GM23338 (cell line): ENCODE measurements around the gene SPAG16. TPM values are rescaled to one million over a fixed set of nuclear protein-coding genes. Genes with fewer than 3 reads are reported as not detected.

Experiments used
- ATAC-seq: fragments of 200-7000 bp; cut with Tn5 transposase; 3 replicates; pipeline ENCODE4 v1.9.1; 2020
- DNase-seq: peaks from one replicate; pipeline ENCODE4 v3.0.0-alpha.2; 2015; ENCODE audit warnings: low spot score
- H2AFZ ChIP-seq: fragments of 200-600 bp; sonication (generic); 2 replicates; pipeline ENCODE4 v1.8.0; 2016; ENCODE audit warnings: antibody characterized with exemption, mild to moderate bottlenecking, moderate library complexity
- H3F3A ChIP-seq: fragments of 200-600 bp; sonication (generic); replicated peaks from 2 replicates; pipeline ENCODE4 v1.8.0; 2017; ENCODE audit warnings: antibody characterized with exemption, mixed run types, low read depth
- H3K27ac ChIP-seq: fragments of 200-600 bp; sonication (generic); 2 replicates; pipeline ENCODE4 v1.6.1; 2016; ENCODE audit warnings: low read depth
- H3K27me3 ChIP-seq: fragments of 200-600 bp; sonication (generic); 2 replicates; pipeline ENCODE4 v1.8.0; 2016; ENCODE audit warnings: mild to moderate bottlenecking, mixed run types, moderate library complexity; ENCODE audit not compliant: insufficient read depth
- H3K36me3 ChIP-seq: fragments of 200-600 bp; sonication (generic); 2 replicates; pipeline ENCODE4 v1.8.0; 2016; ENCODE audit warnings: mild to moderate bottlenecking; ENCODE audit not compliant: insufficient read depth
- H3K4me1 ChIP-seq: fragments of 200-600 bp; sonication (generic); 2 replicates; pipeline ENCODE4 v1.8.0; 2016; ENCODE audit warnings: mild to moderate bottlenecking, moderate library complexity; ENCODE audit not compliant: insufficient read depth
- H3K4me2 ChIP-seq: fragments of 200-600 bp; sonication (generic); 2 replicates; pipeline ENCODE4 v1.7.1; 2017; ENCODE audit warnings: mixed run types
- H3K4me3 ChIP-seq: fragments of 200-600 bp; sonication (generic); 2 replicates; pipeline ENCODE4 v1.6.1; 2016; ENCODE audit warnings: mixed run types
- H3K79me2 ChIP-seq: fragments of 200-600 bp; sonication (generic); replicated peaks from 2 replicates; pipeline ENCODE4 v1.8.0; 2017; ENCODE audit warnings: mild to moderate bottlenecking; ENCODE audit not compliant: insufficient read depth
- H3K9me2 ChIP-seq: fragments of 200-600 bp; sonication (generic); 2 replicates; pipeline ENCODE4 v1.8.0; 2017; ENCODE audit not compliant: insufficient read depth
- H4K20me1 ChIP-seq: fragments of 200-600 bp; sonication (generic); replicated peaks from 2 replicates; pipeline ENCODE4 v1.8.0; 2017; ENCODE audit warnings: mild to moderate bottlenecking; ENCODE audit not compliant: insufficient read depth
- H3K27ac Mint-ChIP-seq: 2 replicates; pipeline ENCODE4 v1.8.0; 2020; ENCODE audit warnings: inconsistent platforms, mild to moderate bottlenecking, moderate library complexity, mixed read lengths
- H3K27me3 Mint-ChIP-seq: 3 replicates; pipeline ENCODE4 v1.8.0; 2022; ENCODE audit warnings: low read depth, mild to moderate bottlenecking, moderate library complexity, mixed read lengths, inconsistent platforms; ENCODE audit not compliant: insufficient read depth, poor library complexity
- H3K36me3 Mint-ChIP-seq: 3 replicates; pipeline ENCODE4 v1.8.0; 2021; ENCODE audit warnings: low read depth, mild to moderate bottlenecking, inconsistent platforms, moderate library complexity, mixed read lengths
- H3K4me1 Mint-ChIP-seq: 3 replicates; pipeline ENCODE4 v1.8.0; 2020; ENCODE audit warnings: mild to moderate bottlenecking, inconsistent platforms, mixed read lengths
- H3K4me3 Mint-ChIP-seq: 3 replicates; pipeline ENCODE4 v1.8.0; 2021; ENCODE audit warnings: moderate library complexity, mild to moderate bottlenecking, inconsistent platforms, mixed read lengths
- H3K9me3 Mint-ChIP-seq: 3 replicates; pipeline ENCODE4 v1.8.0; 2020; ENCODE audit warnings: moderate library complexity, mild to moderate bottlenecking, inconsistent platforms, mixed read lengths
- CREB1 ChIP-seq: fragments of 250-450 bp; sonication (Bioruptor Pico); IDR thresholded peaks from 2 replicates; pipeline ENCODE4 v1.5.0; 2020; ENCODE audit warnings: low read depth, mild to moderate bottlenecking, moderate library complexity
- CTCF ChIP-seq, 2 experiments: fragments of 200-600 bp in 1 of 2; sonication (generic) in 1 of 2; conservative IDR thresholded peaks; 2 replicates each; pipeline versions ENCODE4 v1.5.1 to v1.6.1; 2016 to 2017; ENCODE audit warnings: antibody characterized with exemption in 2 of 2, low read depth in 2 of 2, mild to moderate bottlenecking in 2 of 2, moderate library complexity in 1 of 2
- EZH2 ChIP-seq: fragments of 200-600 bp; sonication (generic); IDR thresholded peaks from one replicate; pipeline ENCODE4 v1.8.0; 2017; ENCODE audit warnings: antibody characterized with exemption, mild to moderate bottlenecking, low read depth; ENCODE audit not compliant: unreplicated experiment
- EZH2phosphoT487 ChIP-seq: fragments of 200-600 bp; sonication (generic); IDR thresholded peaks from one replicate; pipeline ENCODE4 v1.8.1; 2018; ENCODE audit warnings: antibody characterized with exemption; ENCODE audit not compliant: unreplicated experiment
- NANOG ChIP-seq: IDR thresholded peaks from 2 replicates; pipeline ENCODE4 v1.6.1; 2016; ENCODE audit warnings: antibody characterized with exemption, borderline replicate concordance
- POLR2AphosphoS5 ChIP-seq: IDR thresholded peaks from 2 replicates; pipeline ENCODE4 v1.6.1; 2016; ENCODE audit warnings: antibody characterized with exemption, low read depth
- REST ChIP-seq: IDR thresholded peaks from one replicate; pipeline ENCODE4 v1.6.1; 2018; ENCODE audit warnings: antibody characterized with exemption; ENCODE audit not compliant: unreplicated experiment
- STAT1 ChIP-seq: IDR thresholded peaks from one replicate; pipeline ENCODE4 v1.6.1; 2016; ENCODE audit warnings: antibody characterized with exemption; ENCODE audit not compliant: unreplicated experiment
- ZNF114 ChIP-seq: fragments of 250-450 bp; sonication (Bioruptor Pico); IDR thresholded peaks from 2 replicates; pipeline ENCODE4 v1.5.0; 2020; ENCODE audit warnings: mild to moderate bottlenecking, moderate library complexity
- ZNF331 ChIP-seq: fragments of 250-450 bp; sonication (Bioruptor Pico); IDR thresholded peaks from 2 replicates; pipeline ENCODE4 v1.5.0; 2020; ENCODE audit warnings: low read depth, mild to moderate bottlenecking, moderate library complexity
- polyA plus RNA-seq: library from polyadenylated mRNA; unstranded; fragments of >200 nt; fragmentation: Nextera tagmentation; extraction: Ambion mirVana; gene quantifications from 2 replicates; pipeline ENCODE4 v1.2.1, GENCODE V29; 2016
- total RNA-seq: library from RNA; depleted of rRNA; stranded (reverse); fragments of >200 nt; shearing (Covaris generic); gene quantifications from 2 replicates; pipeline ENCODE4 v1.2.3, GENCODE V29; 2014
- TF ChIP-seq, protein P1 (sequence below): fragments of 250-450 bp; sonication (Bioruptor Pico); IDR thresholded peaks from 2 replicates; pipeline ENCODE4 v1.5.0; 2020; ENCODE audit warnings: mild to moderate bottlenecking, moderate library complexity

The SPAG16 gene
- total and polyA plus RNA-seq, 2 experiments from 2014 or later = 19.7 to 47.8 TPM

GRCh38 chr2:213627835-213628460 is 343.7 kb downstream of the SPAG16 start (continued):
- TF ChIP-seq, protein P1, sequence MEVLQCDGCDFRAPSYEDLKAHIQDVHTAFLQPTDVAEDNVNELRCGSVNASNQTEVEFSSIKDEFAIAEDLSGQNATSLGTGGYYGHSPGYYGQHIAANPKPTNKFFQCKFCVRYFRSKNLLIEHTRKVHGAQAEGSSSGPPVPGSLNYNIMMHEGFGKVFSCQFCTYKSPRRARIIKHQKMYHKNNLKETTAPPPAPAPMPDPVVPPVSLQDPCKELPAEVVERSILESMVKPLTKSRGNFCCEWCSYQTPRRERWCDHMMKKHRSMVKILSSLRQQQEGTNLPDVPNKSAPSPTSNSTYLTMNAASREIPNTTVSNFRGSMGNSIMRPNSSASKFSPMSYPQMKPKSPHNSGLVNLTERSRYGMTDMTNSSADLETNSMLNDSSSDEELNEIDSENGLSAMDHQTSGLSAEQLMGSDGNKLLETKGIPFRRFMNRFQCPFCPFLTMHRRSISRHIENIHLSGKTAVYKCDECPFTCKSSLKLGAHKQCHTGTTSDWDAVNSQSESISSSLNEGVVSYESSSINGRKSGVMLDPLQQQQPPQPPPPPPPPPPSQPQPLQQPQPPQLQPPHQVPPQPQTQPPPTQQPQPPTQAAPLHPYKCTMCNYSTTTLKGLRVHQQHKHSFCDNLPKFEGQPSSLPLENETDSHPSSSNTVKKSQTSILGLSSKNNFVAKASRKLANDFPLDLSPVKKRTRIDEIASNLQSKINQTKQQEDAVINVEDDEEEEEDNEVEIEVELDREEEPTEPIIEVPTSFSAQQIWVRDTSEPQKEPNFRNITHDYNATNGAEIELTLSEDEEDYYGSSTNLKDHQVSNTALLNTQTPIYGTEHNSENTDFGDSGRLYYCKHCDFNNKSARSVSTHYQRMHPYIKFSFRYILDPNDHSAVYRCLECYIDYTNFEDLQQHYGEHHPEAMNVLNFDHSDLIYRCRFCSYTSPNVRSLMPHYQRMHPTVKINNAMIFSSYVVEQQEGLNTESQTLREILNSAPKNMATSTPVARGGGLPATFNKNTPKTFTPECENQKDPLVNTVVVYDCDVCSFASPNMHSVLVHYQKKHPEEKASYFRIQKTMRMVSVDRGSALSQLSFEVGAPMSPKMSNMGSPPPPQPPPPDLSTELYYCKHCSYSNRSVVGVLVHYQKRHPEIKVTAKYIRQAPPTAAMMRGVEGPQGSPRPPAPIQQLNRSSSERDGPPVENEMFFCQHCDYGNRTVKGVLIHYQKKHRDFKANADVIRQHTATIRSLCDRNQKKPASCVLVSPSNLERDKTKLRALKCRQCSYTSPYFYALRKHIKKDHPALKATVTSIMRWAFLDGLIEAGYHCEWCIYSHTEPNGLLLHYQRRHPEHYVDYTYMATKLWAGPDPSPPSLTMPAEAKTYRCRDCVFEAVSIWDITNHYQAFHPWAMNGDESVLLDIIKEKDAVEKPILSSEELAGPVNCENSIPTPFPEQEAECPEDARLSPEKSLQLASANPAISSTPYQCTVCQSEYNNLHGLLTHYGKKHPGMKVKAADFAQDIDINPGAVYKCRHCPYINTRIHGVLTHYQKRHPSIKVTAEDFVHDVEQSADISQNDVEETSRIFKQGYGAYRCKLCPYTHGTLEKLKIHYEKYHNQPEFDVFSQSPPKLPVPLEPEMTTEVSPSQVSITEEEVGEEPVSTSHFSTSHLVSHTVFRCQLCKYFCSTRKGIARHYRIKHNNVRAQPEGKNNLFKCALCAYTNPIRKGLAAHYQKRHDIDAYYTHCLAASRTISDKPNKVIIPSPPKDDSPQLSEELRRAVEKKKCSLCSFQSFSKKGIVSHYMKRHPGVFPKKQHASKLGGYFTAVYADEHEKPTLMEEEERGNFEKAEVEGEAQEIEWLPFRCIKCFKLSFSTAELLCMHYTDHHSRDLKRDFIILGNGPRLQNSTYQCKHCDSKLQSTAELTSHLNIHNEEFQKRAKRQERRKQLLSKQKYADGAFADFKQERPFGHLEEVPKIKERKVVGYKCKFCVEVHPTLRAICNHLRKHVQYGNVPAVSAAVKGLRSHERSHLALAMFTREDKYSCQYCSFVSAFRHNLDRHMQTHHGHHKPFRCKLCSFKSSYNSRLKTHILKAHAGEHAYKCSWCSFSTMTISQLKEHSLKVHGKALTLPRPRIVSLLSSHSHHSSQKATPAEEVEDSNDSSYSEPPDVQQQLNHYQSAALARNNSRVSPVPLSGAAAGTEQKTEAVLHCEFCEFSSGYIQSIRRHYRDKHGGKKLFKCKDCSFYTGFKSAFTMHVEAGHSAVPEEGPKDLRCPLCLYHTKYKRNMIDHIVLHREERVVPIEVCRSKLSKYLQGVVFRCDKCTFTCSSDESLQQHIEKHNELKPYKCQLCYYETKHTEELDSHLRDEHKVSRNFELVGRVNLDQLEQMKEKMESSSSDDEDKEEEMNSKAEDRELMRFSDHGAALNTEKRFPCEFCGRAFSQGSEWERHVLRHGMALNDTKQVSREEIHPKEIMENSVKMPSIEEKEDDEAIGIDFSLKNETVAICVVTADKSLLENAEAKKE (CRISPR knock-in tag) = no peak
- TF ChIP-seq EZH2 = no peak
- no peak for TF ChIP-seq NANOG
- no peak for TF ChIP-seq POLR2AphosphoS5
- TF ChIP-seq CREB1 (CRISPR knock-in tag) = no peak

- Histone ChIP-seq H2AFZ (no peak overlapping the region), H3K79me2 (no peaks in the 10 kb centered on the region), H3K27ac (no peak overlapping the region), H3K4me3 (no peak overlapping the region), H3K27me3 (no peaks in the 10 kb centered on the region), H3K4me2 (no peak overlapping the region), H4K20me1 (no peaks in the 10 kb centered on the region), H3K4me1 (no peaks in the 10 kb centered on the region), H3K36me3 (no peaks in the 10 kb centered on the region), H3K9me2 (peaks cover 7% of the 10 kb centered on the region; the same call in 1 of the 2 replicates), H3F3A (no peaks in the 10 kb centered on the region)
- peaks cover 2% of the 10 kb centered on the region for H3K27me3 Mint-ChIP-seq
- DNase-seq = no peak
- H3K4me1 Mint-ChIP-seq = no peaks in the 10 kb centered on the region
- H3K9me3 Mint-ChIP-seq = peaks cover 6% of the 10 kb centered on the region; the same call in 2 of the 3 replicates
- no peak overlapping the region for H3K4me3 Mint-ChIP-seq
- ATAC-seq = no peak
- no peak overlapping the region for H3K27ac Mint-ChIP-seq
- H3K36me3 Mint-ChIP-seq = no peaks in the 10 kb centered on the region
- no peak for TF ChIP-seq STAT1
- TF ChIP-seq CTCF (conservative IDR thresholded peaks at IDR 0.05; ENCODE audit: low read depth in 2 of 2) = no peak
- TF ChIP-seq EZH2phosphoT487 = no peak
- no peak for TF ChIP-seq CREB1 (CRISPR knock-in tag)
- no peak for TF ChIP-seq NANOG
- no peak for TF ChIP-seq REST
- no peak for TF ChIP-seq ZNF331 (CRISPR knock-in tag)
- no peak for TF ChIP-seq ZNF114 (CRISPR knock-in tag)
- no peak for TF ChIP-seq POLR2AphosphoS5
These were observed 356.6 kb downstream of the SPAG16 start for GRCh38 chr2:213640738-213641425.
